Caki2 (cell line): Measurements from ENCODE around the gene FIZ1. TPM values are rescaled to one million over a fixed set of nuclear protein-coding genes. Genes with fewer than 3 reads are reported as not detected.
A peak's percentile ranks its signal among the peaks of the same experiment; 100 is the strongest.
"Not testable (repeated sequence)": the region's sequence is repeated elsewhere in the genome, so short reads cannot be mapped to it uniquely, and the experiment has no call there.

ENCODE experiments used
- DNase-seq: peaks from one replicate; pipeline ENCODE4 v3.0.0-alpha.2; 2015; ENCODE audit warnings: low read depth
- in situ Hi-C: cut with HindIII; loops from 2 replicates; pipeline ENCODE4 v1.10.0; 2016; ENCODE audit warnings: low sequenced_read_pairs, low pct_unique_long_range_greater_than_20kb, mixed read lengths
- total RNA-seq: library from RNA; depleted of rRNA; stranded (reverse); fragments of >200 nt; shearing (Covaris generic); gene quantifications from 2 replicates; pipeline ENCODE4 v1.2.3, GENCODE V29; 2014; ENCODE audit warnings: low replicate concordance

The FIZ1 gene
- total RNA-seq, 1 experiment from 2014 or later: 12.3 TPM

DNA sequence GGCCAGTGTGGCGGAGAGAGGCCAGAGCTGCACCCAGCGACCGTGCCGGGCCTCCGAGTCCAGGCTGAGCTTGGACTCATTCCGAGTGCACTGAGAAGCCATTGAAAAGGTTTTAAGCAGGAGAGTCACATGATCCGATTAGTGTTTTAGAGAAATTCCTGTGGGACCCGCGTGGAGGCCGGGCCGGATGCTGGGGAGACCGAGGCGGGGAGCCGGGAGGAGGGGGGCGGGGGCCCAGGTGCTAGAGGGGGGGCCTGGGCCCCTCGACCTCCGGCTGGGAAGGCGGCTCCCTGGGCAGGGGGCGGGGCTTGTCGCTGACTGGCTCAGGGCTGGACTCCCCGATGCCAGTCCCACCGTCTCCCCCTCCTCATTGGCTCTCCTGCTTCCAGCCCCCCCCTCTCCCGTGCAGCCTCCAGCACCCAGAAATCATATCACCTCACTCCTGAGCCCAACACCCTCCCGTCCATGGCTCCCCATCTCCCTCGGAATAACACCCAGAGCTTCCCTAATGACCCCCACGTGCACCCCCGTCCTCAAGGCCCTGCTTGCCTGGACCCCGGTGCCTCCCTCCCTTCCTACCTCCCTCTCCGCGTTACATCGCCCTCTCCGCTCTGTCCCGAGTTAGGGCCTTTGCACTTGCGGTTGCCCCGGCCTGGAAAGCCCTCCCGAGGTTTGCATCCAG is 13.5 kb downstream of the FIZ1 start:
- in situ Hi-C loops: no loop called here
- DNase-seq: peak; percentile 75

DNA sequence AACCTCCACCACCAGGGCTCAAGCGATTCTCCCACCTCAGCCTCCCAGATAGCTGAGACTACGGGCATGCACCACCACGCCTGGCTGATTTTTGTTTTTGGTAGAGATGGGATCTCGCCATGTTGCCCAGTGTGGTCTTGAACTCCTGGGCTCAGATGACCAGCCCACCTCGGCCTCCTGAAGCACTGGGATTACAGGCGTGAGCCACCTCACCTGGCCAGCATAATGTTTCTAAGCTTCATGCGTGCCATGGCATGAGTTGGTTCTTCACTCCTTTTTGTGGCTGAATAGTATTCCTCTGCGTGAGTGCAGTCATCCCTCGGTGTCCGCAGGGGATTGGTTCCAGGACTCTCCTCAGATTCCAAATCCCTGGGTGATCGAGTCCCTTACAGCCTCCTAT is 14.4 kb downstream of the FIZ1 start:
- in situ Hi-C loops: no loop called here
- no peak for DNase-seq

GRCh38 chr19:55583897-55584296 is 15.4 kb downstream of the FIZ1 start:
- DNase-seq, in situ Hi-C loops: not testable (repeated sequence)

- in situ Hi-C loops: not testable (repeated sequence)
Observed at GRCh38 chr19:55582284-55582683, 17.0 kb downstream of the FIZ1 start.

DNA sequence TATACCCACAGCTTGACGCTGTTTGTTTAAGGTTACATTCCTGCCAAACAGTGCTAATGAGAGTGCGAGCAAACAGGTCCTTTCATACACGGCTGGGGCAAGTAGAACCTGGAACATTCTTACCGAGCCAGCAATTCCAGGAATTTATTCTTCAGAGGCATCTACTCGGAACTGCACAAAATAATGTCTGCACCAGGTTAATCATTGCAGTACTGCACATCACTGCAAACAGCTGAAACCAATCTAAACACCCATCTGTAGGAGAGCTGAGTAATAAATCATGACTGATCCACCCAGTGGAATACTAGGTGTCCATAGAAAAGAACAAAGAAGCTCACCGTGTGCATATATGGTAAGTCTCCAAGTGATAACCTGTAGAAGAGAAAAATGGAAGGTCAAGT is 17.5 kb downstream of the FIZ1 start:
- peak; percentile 90 for DNase-seq
- in situ Hi-C loops: no loop called here

More at GRCh38 chr19:55582284-55582683, 17.0 kb downstream of the FIZ1 start:
- not testable (repeated sequence) for DNase-seq

GRCh38 chr19:55581145-55581822 is 18.0 kb downstream of the FIZ1 start:
- DNase-seq: peak; percentile 75
- in situ Hi-C loops: no loop called here

DNA sequence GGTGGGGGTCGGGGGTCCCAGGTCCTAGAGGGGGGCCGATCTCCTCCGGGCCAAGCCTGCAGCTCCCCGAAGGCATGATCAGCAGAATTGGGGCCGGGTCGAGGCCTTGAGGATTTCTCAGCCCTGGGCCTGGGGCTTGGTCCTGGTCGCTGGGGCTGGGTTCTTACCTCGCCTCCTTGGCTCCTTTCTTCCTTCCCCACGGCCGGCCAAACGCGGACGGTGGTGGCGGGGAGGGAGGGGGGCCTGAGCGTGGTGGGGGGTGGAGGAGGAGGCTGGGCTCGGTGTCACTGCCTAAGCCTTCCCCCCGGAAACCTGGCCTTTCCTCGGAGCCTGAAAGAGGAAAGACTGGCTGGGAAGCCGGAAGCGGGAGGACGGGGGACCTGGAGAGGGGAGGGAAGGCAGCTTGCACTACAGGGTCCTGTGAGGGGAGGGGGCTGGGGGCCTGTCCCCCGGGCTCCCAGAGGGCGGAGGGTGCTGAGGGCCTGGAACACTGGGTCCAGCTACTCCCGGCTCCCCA is 18.6 kb downstream of the FIZ1 start, which contains the start of gene ZNF579:
Gene ZNF579 (minus strand): TSS at position 221 of the 517 bp plus-strand sequence. CDS start 1,209 bp downstream, outside the sequence.
- DNase-seq: peak; percentile 78
- in situ Hi-C loops: no loop called here

GRCh38 chr19:55579766-55580621 is 19.3 kb downstream of the FIZ1 start:
- in situ Hi-C loops: no loop called here
- peak; percentile 26 for DNase-seq

DNA sequence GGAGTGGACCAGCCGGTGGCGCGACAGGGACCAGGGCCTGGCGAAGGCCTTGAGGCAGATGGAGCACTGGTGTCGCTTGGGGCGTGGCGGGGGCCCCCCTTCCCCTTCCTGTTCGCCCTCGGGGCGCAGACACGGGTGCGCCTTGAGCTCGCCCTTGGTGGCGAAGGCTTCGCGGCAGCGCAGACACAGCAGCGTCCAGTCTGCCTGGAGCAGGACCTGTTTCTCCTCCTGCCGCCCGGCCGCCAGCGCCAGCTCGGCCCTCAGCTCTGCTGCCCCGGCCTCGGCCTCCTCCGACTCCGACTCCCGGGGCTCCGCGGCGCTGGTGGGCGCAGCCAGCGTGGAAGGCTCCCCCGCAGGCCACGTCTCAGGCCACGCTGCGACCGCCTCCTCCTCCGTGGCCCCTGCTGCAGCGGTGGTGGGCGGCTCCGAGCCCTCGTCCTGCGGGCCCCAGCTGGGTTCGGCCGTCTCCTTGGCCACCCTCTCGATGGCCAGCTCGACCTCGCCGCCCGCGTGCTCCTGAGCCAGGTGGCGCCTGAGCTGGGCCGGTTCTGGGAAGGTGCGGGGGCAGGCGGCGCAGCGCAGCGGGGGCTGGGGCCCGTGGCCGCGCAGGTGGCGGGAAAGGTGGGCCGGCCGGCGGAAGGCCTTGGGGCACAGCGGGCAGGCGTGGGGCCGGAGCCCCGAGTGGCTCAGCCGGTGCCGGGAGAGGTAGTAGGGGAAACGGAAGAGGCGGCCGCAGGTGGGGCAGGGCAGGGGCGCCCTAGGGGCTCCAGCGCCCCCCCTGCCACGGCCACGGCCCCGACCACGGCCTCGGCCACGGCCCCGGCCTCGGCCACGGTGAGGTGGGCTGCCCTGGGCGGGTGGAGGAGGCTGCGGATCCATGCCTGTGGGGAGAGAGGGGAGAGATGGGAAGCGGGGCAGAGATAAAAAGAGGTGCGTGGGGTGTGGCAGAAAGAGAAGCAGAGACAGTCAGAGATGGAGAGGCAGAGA is 20.3 kb downstream of the FIZ1 start:
- in situ Hi-C loops: no loop called here
- DNase-seq: no peak

DNA sequence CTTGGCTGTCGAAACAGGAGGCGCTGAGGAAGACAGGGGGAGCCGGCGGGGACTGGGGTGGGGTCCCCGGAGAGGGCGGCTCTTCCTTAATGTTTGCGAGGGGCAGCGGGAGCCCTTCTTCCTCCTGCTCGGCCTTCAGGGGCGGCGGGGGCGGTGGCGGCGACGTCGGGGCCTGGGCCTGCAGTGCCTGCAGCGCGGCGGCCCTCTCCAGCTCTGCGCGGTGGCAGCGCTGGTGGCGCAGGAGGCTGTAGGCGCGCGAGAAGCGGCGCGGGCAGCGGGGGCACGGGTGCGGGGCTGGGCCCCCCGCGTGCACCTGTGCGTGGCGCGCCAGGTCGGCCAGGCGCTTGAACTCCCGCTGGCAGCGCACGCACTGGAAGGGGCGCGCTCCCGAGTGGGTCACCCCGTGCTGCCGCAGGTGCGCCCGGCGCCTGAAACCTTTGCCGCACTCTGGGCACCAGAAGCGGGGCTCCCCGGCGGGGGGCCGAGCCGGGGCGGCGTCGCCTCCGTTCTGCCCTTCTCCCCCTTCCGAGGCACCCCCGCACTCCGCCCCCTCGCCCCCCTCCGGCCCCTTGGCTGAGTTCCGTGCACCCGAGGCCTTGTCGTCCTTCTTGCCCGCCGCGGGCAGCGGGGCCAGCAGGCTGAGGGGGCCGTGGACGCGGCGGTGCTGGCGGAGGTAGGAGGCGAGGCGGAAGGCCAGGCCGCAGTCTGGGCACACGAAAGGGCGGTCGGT is 21.1 kb downstream of the FIZ1 start:
- DNase-seq: no peak
- in situ Hi-C loops: no loop called here

DNA sequence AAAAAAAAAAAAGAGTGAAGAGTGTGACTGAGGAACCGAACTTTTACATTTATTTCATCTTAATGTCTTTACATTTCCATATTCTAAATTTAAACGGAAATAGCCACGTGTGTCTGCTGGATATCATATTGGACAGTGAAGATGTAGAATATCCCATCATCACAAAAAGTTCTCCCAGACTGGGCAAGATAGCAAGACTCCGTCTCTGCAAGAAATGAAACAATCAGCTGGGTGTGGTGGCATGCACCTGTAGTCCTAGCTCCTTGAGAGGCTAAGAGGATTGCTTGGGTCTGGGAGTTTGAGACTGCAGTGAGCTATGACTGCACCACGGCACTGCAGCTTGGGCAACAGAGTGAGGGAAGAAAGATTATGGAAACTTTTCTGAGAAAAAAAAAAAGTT is 22.6 kb downstream of the FIZ1 start:
- in situ Hi-C loops: no loop called here
- no peak for DNase-seq

DNA sequence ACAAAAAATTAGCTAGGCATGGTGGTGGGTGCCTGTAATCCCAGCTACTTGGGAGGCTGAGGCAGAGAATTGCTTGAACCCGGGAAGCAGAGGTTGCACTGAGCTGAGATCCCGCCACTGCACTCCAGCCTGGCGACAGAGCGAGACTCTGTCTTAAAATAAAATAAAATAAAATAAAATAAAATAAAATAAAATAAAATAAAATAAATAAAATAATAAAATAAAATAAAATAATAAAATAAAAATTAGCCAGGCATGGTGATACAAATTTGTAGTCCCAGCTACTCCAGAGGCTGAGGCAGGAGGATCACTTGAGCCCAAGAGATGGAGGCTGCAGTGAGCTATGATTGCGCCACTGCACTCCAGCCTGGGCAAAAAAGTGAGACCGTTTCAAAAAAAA is 25.4 kb downstream of the FIZ1 start:
- DNase-seq, in situ Hi-C loops: not testable (repeated sequence)

DNA sequence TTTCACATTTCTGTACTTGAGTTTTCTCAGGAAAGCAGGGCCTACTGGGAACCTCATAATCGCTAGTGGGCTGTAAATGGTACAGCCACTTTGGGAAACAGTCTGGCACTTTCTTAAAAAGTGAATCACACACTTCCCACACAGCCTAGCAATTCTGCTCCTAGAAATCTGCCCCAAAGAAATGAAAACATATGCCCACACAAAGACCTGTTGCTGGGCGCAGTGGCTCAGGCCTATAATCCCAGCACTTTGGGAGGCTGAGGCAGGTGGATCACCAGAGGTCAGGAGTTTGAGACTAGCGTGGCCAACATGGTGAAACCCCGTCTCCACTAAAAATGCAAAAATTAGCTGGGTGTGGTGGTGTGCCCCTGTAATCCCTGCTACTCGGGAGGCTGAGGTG is 29.8 kb downstream of the FIZ1 start:
- in situ Hi-C loops, DNase-seq: not testable (repeated sequence)

- DNase-seq: no peak
- in situ Hi-C loops: no loop called here
Observed at GRCh38 chr19:55567708-55568328, 31.5 kb downstream of the FIZ1 start.

DNA sequence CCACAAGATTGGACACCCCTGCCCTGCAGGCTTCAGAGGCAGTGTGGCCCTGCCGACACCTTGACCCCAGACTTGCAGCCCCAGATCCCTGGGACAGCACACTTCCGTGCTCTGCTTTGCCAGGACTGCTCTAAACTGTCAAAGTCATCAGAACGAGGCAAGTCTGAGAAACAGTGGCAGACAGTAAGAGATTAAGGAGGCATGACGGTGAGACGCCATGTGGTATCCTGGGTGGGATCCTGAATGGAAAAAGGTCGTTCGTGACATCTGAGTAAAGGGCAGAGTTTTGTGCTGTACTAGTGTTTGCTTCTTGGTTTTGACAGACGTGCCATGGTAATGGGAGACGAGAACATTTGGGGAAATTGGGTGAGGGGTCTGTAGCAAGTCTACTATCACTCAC is 32.5 kb downstream of the FIZ1 start:
- in situ Hi-C loops: no loop called here
- DNase-seq: no peak

- no peak for DNase-seq
- in situ Hi-C loops: no loop called here
Observed at GRCh38 chr19:55563261-55563690, 36.0 kb downstream of the FIZ1 start.
